H1 (cell line): Measurements from ENCODE around the gene BICDL1. TPM values are rescaled to one million over a fixed set of nuclear protein-coding genes. Genes with fewer than 3 reads are reported as not detected.
A peak's percentile ranks its signal among the peaks of the same experiment; 100 is the strongest.

Source experiments
- BRCA1 ChIP-seq: IDR thresholded peaks from 2 replicates; pipeline ENCODE4 v1.6.1; 2012; ENCODE audit warnings: low read depth, low read length, improper control_type of control experiment
- CBX5 ChIP-seq: fragments of 300-800, 300-1000 bp; sonication (generic); IDR thresholded peaks from 2 replicates; pipeline ENCODE4 v1.7.1; 2016; ENCODE audit warnings: antibody characterized with exemption, low read length, low read depth
- CEBPB ChIP-seq: IDR thresholded peaks from 2 replicates; pipeline ENCODE4 v1.6.1; 2012; ENCODE audit warnings: low read depth, low read length
- CHD1 ChIP-seq: IDR thresholded peaks from 2 replicates; pipeline ENCODE4 v1.6.1; 2012; ENCODE audit warnings: low read depth, low read length, improper control_type of control experiment
- CREB1 ChIP-seq: IDR thresholded peaks from 2 replicates; pipeline ENCODE4 v1.6.1; 2012; ENCODE audit warnings: inconsistent platforms
- CTBP2 ChIP-seq: IDR thresholded peaks from 2 replicates; pipeline ENCODE4 v1.7.0; 2011; ENCODE audit warnings: borderline replicate concordance, mild to moderate bottlenecking, moderate library complexity, mixed read lengths, low read length; ENCODE audit not compliant: insufficient read depth, insufficient read length
- JUN ChIP-seq: IDR thresholded peaks from 2 replicates; pipeline ENCODE4 v1.6.1; 2011; ENCODE audit warnings: low read depth, mild to moderate bottlenecking, improper control_type of control experiment, low read length
- KDM1A ChIP-seq: fragments of 200-600, 300-600 bp; sonication (generic); IDR thresholded peaks from 2 replicates; pipeline ENCODE4 v1.7.1; 2016; ENCODE audit warnings: mild to moderate bottlenecking, low read length, borderline replicate concordance
- KDM4A ChIP-seq: IDR thresholded peaks from one replicate; pipeline ENCODE4 v1.7.1; 2012; ENCODE audit warnings: low read depth, mild to moderate bottlenecking, moderate library complexity, low read length, inconsistent platforms; ENCODE audit not compliant: severe bottlenecking
- KDM5A ChIP-seq: fragments of 200-600 bp; IDR thresholded peaks from 2 replicates; pipeline ENCODE4 v1.7.1; 2012; ENCODE audit warnings: mild to moderate bottlenecking, low read length, inconsistent platforms, mixed read lengths
- NANOG ChIP-seq: IDR thresholded peaks from 2 replicates; pipeline ENCODE4 v1.6.1; 2011; ENCODE audit warnings: low read length, low read depth, mild to moderate bottlenecking, inconsistent platforms; ENCODE audit not compliant: insufficient read depth, poor library complexity, severe bottlenecking
- POLR2A ChIP-seq, 2 experiments: IDR thresholded peaks; 1 replicate in 1 of 2; 2 replicates in 1 of 2; pipeline ENCODE4 v1.6.1; 2011; ENCODE audit warnings: low read depth in 2 of 2, low read length in 2 of 2, mild to moderate bottlenecking in 2 of 2; ENCODE audit errors: control extremely low read depth in 1 of 2
- RNF2 ChIP-seq: fragments of 200-900, 300-1000 bp; sonication (generic); IDR thresholded peaks from 2 replicates; pipeline ENCODE4 v1.7.1; 2016; ENCODE audit warnings: borderline replicate concordance, low read depth, mild to moderate bottlenecking, antibody characterized with exemption, low read length; ENCODE audit not compliant: poor library complexity, severe bottlenecking; ENCODE audit errors: missing control alignments
- SAP30 ChIP-seq: fragments of 300-600 bp; sonication (generic); IDR thresholded peaks from 2 replicates; pipeline ENCODE4 v1.7.1; 2012; ENCODE audit warnings: low read length, moderate library complexity, mild to moderate bottlenecking, inconsistent platforms; ENCODE audit not compliant: insufficient read depth, insufficient replicate concordance
- SIN3A ChIP-seq, 2 experiments: IDR thresholded peaks in 1 of 2; conservative IDR thresholded peaks in 1 of 2; 2 replicates each; pipeline ENCODE4 v1.6.1; 2011 to 2012; ENCODE audit warnings: low read length in 2 of 2, improper control_type of control experiment in 1 of 2, low read depth in 1 of 2, mild to moderate bottlenecking in 1 of 2
- SIX5 ChIP-seq: IDR thresholded peaks from 2 replicates; pipeline ENCODE4 v1.6.1; 2011; ENCODE audit warnings: mild to moderate bottlenecking, low read depth, low read length
- SP4 ChIP-seq: IDR thresholded peaks from 2 replicates; pipeline ENCODE4 v1.6.1; 2012; ENCODE audit warnings: low read length, inconsistent platforms
- TAF1 ChIP-seq: IDR thresholded peaks from 2 replicates; pipeline ENCODE4 v1.6.1; 2011; ENCODE audit warnings: mild to moderate bottlenecking, low read depth, low read length
- TCF12 ChIP-seq: IDR thresholded peaks from 2 replicates; pipeline ENCODE4 v1.6.1; 2011; ENCODE audit warnings: low read depth, mild to moderate bottlenecking, low read length
- polyA plus RNA-seq, 7 experiments: library from polyadenylated mRNA; depleted of rRNA in 3 of 7; stranded (reverse) in 5 of 7; unstranded in 2 of 7; fragments of >200 nt in 5 of 7; fragments of 200-250 nt in 2 of 7; gene quantifications; 1 replicate in 5 of 7; 2 replicates in 1 of 7; 4 replicates in 1 of 7; pipeline versions ENCODE4 v1.2.1 to v1.2.3, GENCODE V29; 2011 to 2013; ENCODE audit warnings: missing spikeins in 2 of 7, mixed read lengths in 2 of 7
- total RNA-seq: library from RNA; stranded (reverse); fragmentation: NEBNext Ultra II Directional; extraction: Animal tissue kit (Norgen Biotek cat#: 25700); gene quantifications from 2 replicates; pipeline ENCODE4 v1.2.1, GENCODE V29; 2021
- TF ChIP-seq, protein P1 (sequence below), 3 experiments: IDR thresholded peaks; 1 replicate in 2 of 3; 2 replicates in 1 of 3; pipeline versions ENCODE4 v1.5.1 to v1.6.1; 2011; ENCODE audit warnings: low read length in 3 of 3, mild to moderate bottlenecking in 3 of 3, inconsistent platforms in 2 of 3, low read depth in 1 of 3, moderate library complexity in 1 of 3; ENCODE audit not compliant: insufficient read depth in 1 of 3; ENCODE audit errors: control extremely low read depth in 1 of 3
- TF ChIP-seq, protein P2 (sequence below): IDR thresholded peaks from 2 replicates; pipeline ENCODE4 v1.6.1; 2012; ENCODE audit warnings: low read length, inconsistent platforms

Gene BICDL1
- total and polyA plus RNA-seq, 2 of the 8 experiments (the other 6 are each of a cell fraction or from before 2014, with no cell fraction given): 17.2 to 25.9 TPM

DNA sequence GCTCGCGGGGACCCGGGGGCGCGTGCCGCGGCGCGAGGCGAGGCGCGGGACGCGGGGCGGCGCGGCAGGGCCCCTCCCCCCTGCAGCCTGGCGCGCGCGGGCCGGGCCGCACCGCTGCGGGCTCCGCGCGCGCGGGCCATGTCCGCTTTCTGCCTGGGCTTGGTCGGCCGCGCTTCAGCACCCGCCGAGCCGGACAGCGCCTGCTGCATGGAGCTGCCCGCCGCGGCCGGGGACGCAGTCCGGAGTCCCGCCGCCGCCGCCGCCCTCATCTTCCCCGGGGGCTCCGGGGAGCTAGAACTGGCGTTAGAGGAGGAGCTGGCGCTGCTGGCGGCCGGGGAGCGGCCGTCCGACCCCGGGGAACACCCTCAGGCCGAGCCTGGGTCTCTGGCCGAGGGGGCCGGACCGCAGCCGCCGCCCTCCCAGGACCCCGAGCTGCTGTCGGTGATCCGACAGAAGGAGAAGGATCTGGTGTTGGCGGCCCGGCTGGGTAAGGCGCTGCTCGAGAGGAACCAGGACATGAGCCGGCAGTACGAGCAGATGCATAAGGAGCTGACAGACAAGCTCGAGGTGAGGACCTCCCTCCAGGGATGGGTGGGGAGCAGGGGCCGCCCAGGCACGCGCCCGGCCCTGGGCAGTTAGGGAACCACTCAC, 820 bp downstream of the BICDL1 start (continued):
- TF ChIP-seq SIX5 (no peak), KDM1A (no peak), CREB1 (0 out of 2 replicates have a peak, but pooled peaks have one; percentile 39), RNF2 (no peak), CBX5 (no peak), SIN3A (conservative IDR thresholded peaks at IDR 0.05 in 1 of 2, IDR thresholded peaks at IDR 0.05 in 1 of 2; ENCODE audit: low read depth in 1 of 2, low read length in 2 of 2) (peak; percentile 98), SAP30 (no peak), KDM5A (no peak), NANOG (no peak), BRCA1 (no peak), JUN (no peak), KDM4A (peak; percentile 6), POLR2A (IDR thresholded peaks at IDR 0.05; ENCODE audit: control extremely low read depth in 1 of 2, low read depth in 2 of 2, low read length in 2 of 2) (no peak), CTBP2 (no peak), TCF12 (no peak), CEBPB (no peak), TAF1 (0 out of 2 replicates have a peak, but pooled peaks have one; percentile 19), SP4 (no peak), CHD1 (no peak)
- TF ChIP-seq, protein P1, sequence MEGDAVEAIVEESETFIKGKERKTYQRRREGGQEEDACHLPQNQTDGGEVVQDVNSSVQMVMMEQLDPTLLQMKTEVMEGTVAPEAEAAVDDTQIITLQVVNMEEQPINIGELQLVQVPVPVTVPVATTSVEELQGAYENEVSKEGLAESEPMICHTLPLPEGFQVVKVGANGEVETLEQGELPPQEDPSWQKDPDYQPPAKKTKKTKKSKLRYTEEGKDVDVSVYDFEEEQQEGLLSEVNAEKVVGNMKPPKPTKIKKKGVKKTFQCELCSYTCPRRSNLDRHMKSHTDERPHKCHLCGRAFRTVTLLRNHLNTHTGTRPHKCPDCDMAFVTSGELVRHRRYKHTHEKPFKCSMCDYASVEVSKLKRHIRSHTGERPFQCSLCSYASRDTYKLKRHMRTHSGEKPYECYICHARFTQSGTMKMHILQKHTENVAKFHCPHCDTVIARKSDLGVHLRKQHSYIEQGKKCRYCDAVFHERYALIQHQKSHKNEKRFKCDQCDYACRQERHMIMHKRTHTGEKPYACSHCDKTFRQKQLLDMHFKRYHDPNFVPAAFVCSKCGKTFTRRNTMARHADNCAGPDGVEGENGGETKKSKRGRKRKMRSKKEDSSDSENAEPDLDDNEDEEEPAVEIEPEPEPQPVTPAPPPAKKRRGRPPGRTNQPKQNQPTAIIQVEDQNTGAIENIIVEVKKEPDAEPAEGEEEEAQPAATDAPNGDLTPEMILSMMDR (IDR thresholded peaks at IDR 0.05; ENCODE audit: control extremely low read depth in 1 of 3, insufficient read depth in 1 of 3, low read depth in 1 of 3, low read length in 3 of 3): no peak
- TF ChIP-seq, protein P2, sequence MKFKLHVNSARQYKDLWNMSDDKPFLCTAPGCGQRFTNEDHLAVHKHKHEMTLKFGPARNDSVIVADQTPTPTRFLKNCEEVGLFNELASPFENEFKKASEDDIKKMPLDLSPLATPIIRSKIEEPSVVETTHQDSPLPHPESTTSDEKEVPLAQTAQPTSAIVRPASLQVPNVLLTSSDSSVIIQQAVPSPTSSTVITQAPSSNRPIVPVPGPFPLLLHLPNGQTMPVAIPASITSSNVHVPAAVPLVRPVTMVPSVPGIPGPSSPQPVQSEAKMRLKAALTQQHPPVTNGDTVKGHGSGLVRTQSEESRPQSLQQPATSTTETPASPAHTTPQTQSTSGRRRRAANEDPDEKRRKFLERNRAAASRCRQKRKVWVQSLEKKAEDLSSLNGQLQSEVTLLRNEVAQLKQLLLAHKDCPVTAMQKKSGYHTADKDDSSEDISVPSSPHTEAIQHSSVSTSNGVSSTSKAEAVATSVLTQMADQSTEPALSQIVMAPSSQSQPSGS: no peak
